Measurements from ENCODE around the gene CYYR1. TPM values are rescaled to one million over a fixed set of nuclear protein-coding genes. Genes with fewer than 3 reads are reported as not detected.

CYYR1 gene
- total RNA-seq, 1 experiment from 2014 or later: not detected

DNA sequence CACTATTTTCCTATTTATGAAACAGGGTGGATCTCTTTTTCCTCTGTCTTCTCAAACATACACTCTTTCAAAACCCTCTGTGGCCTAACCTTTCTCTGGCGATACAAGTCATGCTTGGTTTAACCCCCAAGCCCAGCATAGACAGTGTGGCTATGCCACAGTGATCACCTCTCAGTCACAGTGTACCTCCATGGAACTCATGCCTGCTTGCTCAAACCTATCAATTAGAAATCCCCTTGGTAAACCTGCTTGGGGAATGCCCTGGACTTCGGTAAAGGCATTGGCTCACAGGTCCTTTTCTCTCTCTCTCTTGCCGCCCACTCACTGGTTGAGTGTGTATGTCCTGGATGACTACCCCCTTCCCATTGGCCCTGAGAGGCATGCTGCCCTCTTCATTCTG is 147.5 kb downstream of the CYYR1 start:
- H3K4me3 Mint-ChIP-seq (ENCODE audit: low read depth, unreplicated experiment): no peak overlapping the region
- no TSS peak for BruUV-seq (replicated peaks)
- H3K9me3 Mint-ChIP-seq (ENCODE audit: low read depth, unreplicated experiment): no peaks in the 10 kb centered on the region
- CTCF ChIA-PET: no interaction called here
- no peak overlapping the region for H3K27ac Mint-ChIP-seq (ENCODE audit: unreplicated experiment)
- H3K4me1 Mint-ChIP-seq (ENCODE audit: low read depth, unreplicated experiment): no peaks in the 10 kb centered on the region
- intact Hi-C loops (cut with micrococcal nuclease; ENCODE audit: unreplicated experiment): no loop called here
- H3K36me3 Mint-ChIP-seq (ENCODE audit: insufficient read depth, unreplicated experiment): no peaks in the 10 kb centered on the region
- DNase-seq: no peak
- TF ChIP-seq, protein P1, sequence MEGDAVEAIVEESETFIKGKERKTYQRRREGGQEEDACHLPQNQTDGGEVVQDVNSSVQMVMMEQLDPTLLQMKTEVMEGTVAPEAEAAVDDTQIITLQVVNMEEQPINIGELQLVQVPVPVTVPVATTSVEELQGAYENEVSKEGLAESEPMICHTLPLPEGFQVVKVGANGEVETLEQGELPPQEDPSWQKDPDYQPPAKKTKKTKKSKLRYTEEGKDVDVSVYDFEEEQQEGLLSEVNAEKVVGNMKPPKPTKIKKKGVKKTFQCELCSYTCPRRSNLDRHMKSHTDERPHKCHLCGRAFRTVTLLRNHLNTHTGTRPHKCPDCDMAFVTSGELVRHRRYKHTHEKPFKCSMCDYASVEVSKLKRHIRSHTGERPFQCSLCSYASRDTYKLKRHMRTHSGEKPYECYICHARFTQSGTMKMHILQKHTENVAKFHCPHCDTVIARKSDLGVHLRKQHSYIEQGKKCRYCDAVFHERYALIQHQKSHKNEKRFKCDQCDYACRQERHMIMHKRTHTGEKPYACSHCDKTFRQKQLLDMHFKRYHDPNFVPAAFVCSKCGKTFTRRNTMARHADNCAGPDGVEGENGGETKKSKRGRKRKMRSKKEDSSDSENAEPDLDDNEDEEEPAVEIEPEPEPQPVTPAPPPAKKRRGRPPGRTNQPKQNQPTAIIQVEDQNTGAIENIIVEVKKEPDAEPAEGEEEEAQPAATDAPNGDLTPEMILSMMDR (IDR thresholded peaks at IDR 0.05; ENCODE audit: unreplicated experiment): no peak
- no peaks in the 10 kb centered on the region for H3K27me3 Mint-ChIP-seq (ENCODE audit: unreplicated experiment)

DNA sequence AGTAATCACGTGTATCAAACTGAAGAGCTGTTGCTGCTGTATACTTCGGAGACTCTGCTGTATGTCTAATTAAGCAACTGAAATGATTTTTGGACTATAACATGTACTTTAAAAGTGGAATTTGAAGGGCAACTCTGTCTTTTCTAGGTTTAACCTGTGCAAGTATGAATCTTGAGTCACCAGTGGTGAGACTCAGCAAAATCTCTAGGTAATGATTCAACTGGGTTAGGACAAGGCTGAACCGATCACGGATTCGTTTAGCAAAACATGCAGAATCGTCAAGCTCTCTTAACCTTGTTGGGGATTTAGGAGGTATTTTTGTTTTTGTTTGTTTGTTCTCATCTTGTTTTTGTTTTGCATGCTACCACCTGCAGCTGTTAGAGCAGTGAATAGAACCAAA is 149.6 kb downstream of the CYYR1 start:
- no peak overlapping the region for H3K27ac Mint-ChIP-seq (ENCODE audit: unreplicated experiment)
- no peaks in the 10 kb centered on the region for H3K27me3 Mint-ChIP-seq (ENCODE audit: unreplicated experiment)
- no peak overlapping the region for H3K4me3 Mint-ChIP-seq (ENCODE audit: low read depth, unreplicated experiment)
- no peak for DNase-seq
- CTCF ChIA-PET: no interaction called here
- TF ChIP-seq, protein P1 (IDR thresholded peaks at IDR 0.05; ENCODE audit: unreplicated experiment): no peak
- H3K4me1 Mint-ChIP-seq (ENCODE audit: low read depth, unreplicated experiment): no peaks in the 10 kb centered on the region
- no peaks in the 10 kb centered on the region for H3K9me3 Mint-ChIP-seq (ENCODE audit: low read depth, unreplicated experiment)
- BruUV-seq (replicated peaks): no TSS peak
- H3K36me3 Mint-ChIP-seq (ENCODE audit: insufficient read depth, unreplicated experiment): no peaks in the 10 kb centered on the region
- intact Hi-C loops (cut with micrococcal nuclease; ENCODE audit: unreplicated experiment): no loop called here

DNA sequence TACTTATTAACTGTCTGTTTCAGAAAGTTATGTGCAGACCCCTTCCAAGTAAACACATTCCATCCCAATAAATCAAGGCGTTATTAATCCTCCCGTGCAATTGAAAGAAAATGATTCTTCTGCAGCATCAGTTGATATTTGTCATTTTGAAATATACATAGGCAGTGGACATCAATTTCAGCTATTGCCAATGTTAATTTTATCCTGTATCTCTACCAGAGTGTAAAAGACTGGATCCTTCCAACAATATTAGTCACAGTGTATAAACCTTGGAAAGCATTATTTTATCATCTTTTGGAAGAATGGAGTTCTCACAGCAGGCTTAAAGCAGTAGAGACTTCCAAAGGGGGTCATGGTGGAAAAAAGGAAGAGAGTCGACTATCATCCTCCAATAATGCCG is 150.4 kb downstream of the CYYR1 start:
- no peak overlapping the region for H3K27ac Mint-ChIP-seq (ENCODE audit: unreplicated experiment)
- no peak overlapping the region for H3K4me3 Mint-ChIP-seq (ENCODE audit: low read depth, unreplicated experiment)
- TF ChIP-seq, protein P1 (IDR thresholded peaks at IDR 0.05; ENCODE audit: unreplicated experiment): no peak
- no peak for DNase-seq
- no peaks in the 10 kb centered on the region for H3K27me3 Mint-ChIP-seq (ENCODE audit: unreplicated experiment)
- H3K36me3 Mint-ChIP-seq (ENCODE audit: insufficient read depth, unreplicated experiment): no peaks in the 10 kb centered on the region
- intact Hi-C loops (cut with micrococcal nuclease; ENCODE audit: unreplicated experiment): no loop called here
- CTCF ChIA-PET: no interaction called here
- H3K9me3 Mint-ChIP-seq (ENCODE audit: low read depth, unreplicated experiment): no peaks in the 10 kb centered on the region
- H3K4me1 Mint-ChIP-seq (ENCODE audit: low read depth, unreplicated experiment): no peaks in the 10 kb centered on the region
- no TSS peak for BruUV-seq (replicated peaks)

DNA sequence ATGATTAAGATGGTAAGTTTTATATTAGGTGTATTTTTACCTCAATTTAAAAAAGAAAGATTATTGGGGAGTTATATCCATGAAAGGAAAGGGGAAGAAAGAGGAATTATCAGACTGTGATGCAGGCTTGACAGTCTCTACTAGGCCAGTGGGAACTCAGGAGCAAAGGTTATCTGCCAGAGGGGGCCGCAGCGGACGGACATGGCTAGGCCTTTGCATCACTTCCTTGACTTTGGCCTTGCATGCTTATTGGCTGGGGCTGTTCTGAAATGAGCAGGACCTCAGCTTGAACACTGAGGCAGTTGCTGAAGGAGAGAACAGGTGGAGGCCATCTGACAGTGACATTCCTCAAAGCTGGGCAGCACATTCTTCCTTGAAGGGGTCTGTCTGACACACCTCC is 150.9 kb downstream of the CYYR1 start:
- Mint-ChIP-seq H3K27me3 (ENCODE audit: unreplicated experiment) (no peaks in the 10 kb centered on the region), H3K27ac (ENCODE audit: unreplicated experiment) (no peak overlapping the region), H3K36me3 (ENCODE audit: insufficient read depth, unreplicated experiment) (no peaks in the 10 kb centered on the region), H3K4me1 (ENCODE audit: low read depth, unreplicated experiment) (no peaks in the 10 kb centered on the region), H3K4me3 (ENCODE audit: low read depth, unreplicated experiment) (no peak overlapping the region), H3K9me3 (ENCODE audit: low read depth, unreplicated experiment) (no peaks in the 10 kb centered on the region)
- intact Hi-C loops (cut with micrococcal nuclease; ENCODE audit: unreplicated experiment): no loop called here
- DNase-seq: no peak
- TF ChIP-seq, protein P1 (IDR thresholded peaks at IDR 0.05; ENCODE audit: unreplicated experiment): no peak
- no TSS peak for BruUV-seq (replicated peaks)
- CTCF ChIA-PET: no interaction called here

DNA sequence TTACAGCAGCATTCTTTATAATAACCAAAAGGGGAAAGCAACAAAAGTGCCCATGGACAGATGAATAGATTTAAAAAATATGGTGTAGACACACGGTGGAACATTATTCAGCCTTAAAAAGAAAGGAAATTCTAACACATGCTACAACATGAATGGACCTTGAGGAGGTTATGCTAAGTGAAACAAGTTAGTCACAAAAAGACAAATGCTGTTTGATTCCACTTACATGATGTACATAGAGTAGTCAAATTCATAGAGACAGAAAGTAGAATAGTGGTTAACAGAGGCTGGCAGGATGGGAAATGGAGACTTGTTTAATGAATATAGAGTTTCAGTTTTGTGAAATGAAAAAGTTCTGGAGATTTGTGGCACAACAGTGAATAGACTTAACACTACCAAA is 151.4 kb downstream of the CYYR1 start:
- Mint-ChIP-seq H3K4me3 (ENCODE audit: low read depth, unreplicated experiment) (no peak overlapping the region), H3K27me3 (ENCODE audit: unreplicated experiment) (no peaks in the 10 kb centered on the region), H3K27ac (ENCODE audit: unreplicated experiment) (no peak overlapping the region), H3K36me3 (ENCODE audit: insufficient read depth, unreplicated experiment) (no peaks in the 10 kb centered on the region), H3K9me3 (ENCODE audit: low read depth, unreplicated experiment) (no peaks in the 10 kb centered on the region), H3K4me1 (ENCODE audit: low read depth, unreplicated experiment) (no peaks in the 10 kb centered on the region)
- intact Hi-C loops (cut with micrococcal nuclease; ENCODE audit: unreplicated experiment): no loop called here
- DNase-seq: no peak
- CTCF ChIA-PET: no interaction called here
- TF ChIP-seq, protein P1 (IDR thresholded peaks at IDR 0.05; ENCODE audit: unreplicated experiment): no peak
- no TSS peak for BruUV-seq (replicated peaks)

All from Calu3 (cell line).